Measurements from ENCODE around the gene TSTD2.

The TSTD2 gene

DNA sequence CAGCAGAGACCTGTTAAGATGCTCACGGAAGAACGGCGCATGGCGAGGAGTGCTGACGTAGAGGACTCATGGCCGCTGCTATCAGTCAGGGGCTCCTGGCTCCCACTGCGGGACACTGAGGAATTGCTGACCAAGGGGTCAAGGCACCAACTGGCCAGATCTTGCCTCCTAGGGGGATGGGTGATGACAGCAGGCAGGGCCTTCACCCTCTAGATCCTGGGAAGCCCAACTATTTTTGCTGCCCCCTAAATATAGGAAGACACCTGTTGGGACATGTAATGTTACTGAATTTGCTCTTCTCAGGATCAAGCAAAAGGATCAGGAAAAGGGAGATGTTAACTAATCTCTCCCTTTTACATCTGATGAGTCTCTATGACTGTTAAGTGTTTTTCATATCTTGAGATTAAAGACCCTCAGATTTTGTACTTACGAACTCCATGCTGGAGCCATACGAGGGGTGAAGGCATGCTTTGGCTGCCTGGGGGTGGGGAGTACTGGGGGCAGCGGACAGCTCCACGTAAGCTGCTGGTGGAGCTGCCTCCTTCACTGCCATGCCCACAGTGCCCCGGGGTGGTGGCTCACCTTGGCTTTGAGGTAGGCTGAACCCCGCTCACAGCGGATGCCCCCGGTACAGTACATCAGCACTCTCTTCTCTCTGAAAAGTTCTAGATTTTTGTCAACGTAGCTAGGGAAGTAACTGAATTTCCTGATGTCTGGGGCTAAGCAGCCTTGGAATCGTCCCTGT, 28.1 kb downstream of the TSTD2 start:
- DNase-seq (ENCODE audit: low spot score) = no peak
- TF ChIP-seq, protein P1, sequence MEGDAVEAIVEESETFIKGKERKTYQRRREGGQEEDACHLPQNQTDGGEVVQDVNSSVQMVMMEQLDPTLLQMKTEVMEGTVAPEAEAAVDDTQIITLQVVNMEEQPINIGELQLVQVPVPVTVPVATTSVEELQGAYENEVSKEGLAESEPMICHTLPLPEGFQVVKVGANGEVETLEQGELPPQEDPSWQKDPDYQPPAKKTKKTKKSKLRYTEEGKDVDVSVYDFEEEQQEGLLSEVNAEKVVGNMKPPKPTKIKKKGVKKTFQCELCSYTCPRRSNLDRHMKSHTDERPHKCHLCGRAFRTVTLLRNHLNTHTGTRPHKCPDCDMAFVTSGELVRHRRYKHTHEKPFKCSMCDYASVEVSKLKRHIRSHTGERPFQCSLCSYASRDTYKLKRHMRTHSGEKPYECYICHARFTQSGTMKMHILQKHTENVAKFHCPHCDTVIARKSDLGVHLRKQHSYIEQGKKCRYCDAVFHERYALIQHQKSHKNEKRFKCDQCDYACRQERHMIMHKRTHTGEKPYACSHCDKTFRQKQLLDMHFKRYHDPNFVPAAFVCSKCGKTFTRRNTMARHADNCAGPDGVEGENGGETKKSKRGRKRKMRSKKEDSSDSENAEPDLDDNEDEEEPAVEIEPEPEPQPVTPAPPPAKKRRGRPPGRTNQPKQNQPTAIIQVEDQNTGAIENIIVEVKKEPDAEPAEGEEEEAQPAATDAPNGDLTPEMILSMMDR (IDR thresholded peaks at IDR 0.05; ENCODE audit: borderline replicate concordance, control extremely low read depth, extremely low read depth, insufficient read depth, missing control alignments) = no peak
- in situ Hi-C loops (cut with MboI; ENCODE audit: low sequenced_read_pairs, unreplicated experiment) = loop anchor here (25.0 kb wide), 1 partner anchor 743 kb away; the partner anchor contains the start of gene ZNF782

DNA sequence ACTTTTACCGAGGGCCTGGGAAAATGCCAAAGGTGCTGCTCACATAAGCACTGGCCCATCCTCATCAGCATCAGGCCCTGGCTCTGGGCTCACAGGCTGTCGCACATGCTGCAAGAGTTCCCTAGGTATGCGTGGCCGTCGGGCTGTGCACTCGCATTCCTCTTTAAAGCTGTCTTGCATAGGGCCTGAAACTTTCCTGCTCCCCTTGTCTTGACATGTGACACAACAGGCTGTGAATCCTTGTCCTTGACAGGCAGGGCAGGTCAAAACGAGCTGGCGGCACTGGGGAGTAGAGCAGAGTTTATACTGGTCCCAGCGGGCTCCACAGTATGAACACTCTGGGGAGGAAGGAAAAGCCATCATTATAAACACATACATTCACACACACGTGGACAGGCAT, 30.7 kb downstream of the TSTD2 start:
- TF ChIP-seq, protein P1 (IDR thresholded peaks at IDR 0.05; ENCODE audit: borderline replicate concordance, control extremely low read depth, extremely low read depth, insufficient read depth, missing control alignments) = no peak
- in situ Hi-C loops (cut with MboI; ENCODE audit: low sequenced_read_pairs, unreplicated experiment) = loop anchor here (25.0 kb wide), 1 partner anchor 740 kb away; the partner anchor contains the start of gene ZNF782

DNA sequence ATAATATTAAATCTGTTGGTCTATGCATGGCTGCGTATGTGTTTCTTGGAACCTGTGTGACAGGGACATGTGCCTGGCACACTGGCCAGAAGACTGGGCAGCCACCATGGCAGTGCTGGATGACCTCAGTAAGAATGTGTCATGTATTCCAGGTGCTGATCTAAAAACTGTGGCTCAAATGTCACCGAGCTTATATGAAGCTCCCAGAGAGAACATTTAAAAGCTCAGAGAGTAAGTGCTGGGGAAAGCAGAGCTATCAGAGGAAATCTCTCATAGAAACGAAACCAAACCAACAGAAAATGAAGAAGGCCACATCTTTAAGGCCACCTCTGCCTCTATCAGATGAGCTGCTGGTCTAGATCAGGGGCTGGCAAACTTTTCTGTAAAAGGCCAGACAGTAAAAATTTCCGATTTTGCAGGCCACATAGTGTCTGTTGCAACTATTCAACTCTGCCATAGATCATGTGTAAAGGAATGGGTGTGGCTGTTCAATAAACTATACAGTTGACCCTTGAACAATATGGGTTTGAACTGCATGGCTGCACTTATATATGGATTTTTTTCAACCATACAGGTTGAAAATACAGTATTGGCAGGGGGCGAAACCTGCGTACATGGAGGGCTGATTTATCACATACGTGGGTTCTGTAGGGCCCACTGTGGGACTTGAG, 31.8 kb downstream of the TSTD2 start:
- DNase-seq (ENCODE audit: low spot score) = no peak
- TF ChIP-seq, protein P1 (IDR thresholded peaks at IDR 0.05; ENCODE audit: borderline replicate concordance, control extremely low read depth, extremely low read depth, insufficient read depth, missing control alignments) = no peak
- in situ Hi-C loops (cut with MboI; ENCODE audit: low sequenced_read_pairs, unreplicated experiment) = loop anchor here (25.0 kb wide), 1 partner anchor 739 kb away; the partner anchor contains the start of gene ZNF782

More for the DNA sequence above, 30.7 kb downstream of the TSTD2 start:
- DNase-seq (ENCODE audit: low spot score) = no peak

DNA sequence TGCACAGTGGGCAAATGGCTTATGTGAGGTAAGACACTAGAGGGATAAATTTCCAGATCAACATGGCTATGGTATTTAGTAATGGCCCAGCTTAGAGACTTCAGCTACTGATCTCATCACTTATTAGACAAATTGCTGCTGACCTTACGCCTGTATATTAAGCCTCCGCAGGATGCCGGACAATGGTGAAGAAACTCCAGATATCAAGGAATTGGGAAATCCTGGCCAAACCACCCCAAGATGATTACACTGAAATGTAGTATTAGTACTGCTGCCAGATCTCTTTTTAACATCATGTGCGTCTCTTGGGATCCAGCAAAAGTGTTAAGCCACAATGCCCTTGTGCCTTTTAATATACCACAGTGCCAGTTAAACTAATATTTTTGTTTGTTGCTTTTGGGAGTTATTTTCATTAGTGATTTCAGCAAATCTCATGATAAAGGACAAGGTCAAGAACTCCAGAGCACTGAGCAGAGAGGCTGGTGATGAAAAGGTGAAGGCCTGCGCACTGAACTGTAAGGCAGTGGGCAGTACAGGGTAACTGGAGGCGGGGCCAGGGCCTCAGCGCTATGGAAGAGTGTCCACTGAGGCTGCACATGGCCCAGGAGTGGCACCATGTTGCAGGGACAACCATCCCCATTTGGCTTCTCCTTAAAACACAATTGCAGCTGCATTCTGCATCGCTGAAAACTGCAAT, 32.5 kb downstream of the TSTD2 start:
- in situ Hi-C loops (cut with MboI; ENCODE audit: low sequenced_read_pairs, unreplicated experiment) = loop anchor here (25.0 kb wide), 1 partner anchor 738 kb away; the partner anchor contains the start of gene ZNF782
- no peak for DNase-seq (ENCODE audit: low spot score)
- TF ChIP-seq, protein P1 (IDR thresholded peaks at IDR 0.05; ENCODE audit: borderline replicate concordance, control extremely low read depth, extremely low read depth, insufficient read depth, missing control alignments) = no peak

DNA sequence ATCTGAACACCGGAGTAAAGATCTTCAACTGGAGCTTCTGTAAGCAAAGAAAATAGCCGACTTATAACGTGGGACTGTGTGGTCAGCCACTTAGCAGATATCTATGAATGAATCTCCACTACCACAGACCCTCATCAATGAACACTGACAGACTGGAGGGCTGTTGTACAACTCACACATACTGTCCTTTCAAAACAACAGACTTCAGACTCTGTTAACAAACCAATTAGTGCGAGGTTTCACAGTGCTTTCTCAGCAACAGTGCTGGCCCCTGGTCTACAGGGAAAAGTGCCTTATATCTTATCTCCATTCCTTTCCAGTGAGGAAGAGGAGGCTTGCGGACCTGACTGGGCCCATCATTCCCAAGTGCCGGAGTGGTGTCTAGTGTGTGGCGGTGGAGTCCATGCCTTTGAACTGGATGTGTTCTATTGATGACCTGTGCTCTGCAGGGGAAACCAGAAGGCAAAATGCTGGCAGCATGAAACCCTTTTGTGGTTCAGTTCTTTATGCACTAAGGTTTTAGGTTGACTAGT, 33.8 kb downstream of the TSTD2 start:
- in situ Hi-C loops (cut with MboI; ENCODE audit: low sequenced_read_pairs, unreplicated experiment) = no loop called here
- TF ChIP-seq, protein P1 (IDR thresholded peaks at IDR 0.05; ENCODE audit: borderline replicate concordance, control extremely low read depth, extremely low read depth, insufficient read depth, missing control alignments) = no peak
- no peak for DNase-seq (ENCODE audit: low spot score)

Measured in GM13976 (cell line).